CD14-positive monocyte (primary cell): ENCODE data around the gene CCNY. TPM values are rescaled to one million over a fixed set of nuclear protein-coding genes. Genes with fewer than 3 reads are reported as not detected.
A peak's percentile ranks its signal among the peaks of the same experiment; 100 is the strongest.

ENCODE experiments used
- DNase-seq, 3 donors: peaks; one replicate each; pipeline ENCODE4 v3.0.0-alpha.2; 2011 to 2022
- H2AFZ ChIP-seq: 2 replicates; pipeline ENCODE4 v1.6.0; 2012; ENCODE audit warnings: mild to moderate bottlenecking, low read depth, low read length, inconsistent platforms; ENCODE audit not compliant: insufficient read depth, poor library complexity, severe bottlenecking
- H3K27ac ChIP-seq, 2 donors: 1 replicate in 1 of 2; 2 replicates in 1 of 2; pipeline ENCODE4 v1.5.1; 2012 to 2013; ENCODE audit warnings: low read length in 2 of 2, control low read depth in 1 of 2, inconsistent platforms in 1 of 2, low read depth in 1 of 2, mild to moderate bottlenecking in 1 of 2
- H3K27me3 ChIP-seq, 2 donors: one replicate each; pipeline versions ENCODE4 v1.6.0 to v1.6.1; 2011 to 2013; ENCODE audit warnings: low read length in 2 of 2; ENCODE audit not compliant: control insufficient read depth in 2 of 2, insufficient read depth in 2 of 2
- H3K36me3 ChIP-seq, 2 donors: replicated peaks in 1 of 2; 1 replicate in 1 of 2; 2 replicates in 1 of 2; pipeline versions ENCODE4 v1.5.1 to v1.6.1; 2012 to 2013; ENCODE audit warnings: low read length in 2 of 2, control low read depth in 1 of 2, inconsistent platforms in 1 of 2, mild to moderate bottlenecking in 1 of 2; ENCODE audit not compliant: insufficient read depth in 2 of 2, control insufficient read depth in 1 of 2
- H3K4me1 ChIP-seq, 2 donors: 1 replicate in 1 of 2; 2 replicates in 1 of 2; pipeline versions ENCODE4 v1.5.1 to v1.6.1; 2012 to 2013; ENCODE audit warnings: low read length in 2 of 2, control low read depth in 1 of 2, inconsistent platforms in 1 of 2, mild to moderate bottlenecking in 1 of 2, moderate library complexity in 1 of 2; ENCODE audit not compliant: insufficient read depth in 2 of 2, control insufficient read depth in 1 of 2
- H3K4me2 ChIP-seq: replicated peaks from 2 replicates; pipeline ENCODE3; 2012; ENCODE audit warnings: low read length, moderate library complexity, mild to moderate bottlenecking; ENCODE audit not compliant: poor library complexity, severe bottlenecking; ENCODE audit errors: extremely low read depth
- H3K4me3 ChIP-seq, 3 experiments: fragments of 200-600 bp in 1 of 3; sonication (generic) in 1 of 3; replicated peaks in 1 of 3; 1 replicate in 2 of 3; 2 replicates in 1 of 3; pipeline ENCODE4 v1.5.1; 2011 to 2013; ENCODE audit warnings: low read length in 3 of 3, mild to moderate bottlenecking in 3 of 3, control low read depth in 2 of 3, low read depth in 2 of 3, inconsistent platforms in 1 of 3, moderate library complexity in 1 of 3
- H3K79me2 ChIP-seq: 2 replicates; pipeline ENCODE4 v1.6.0; 2012; ENCODE audit warnings: mild to moderate bottlenecking, control low read depth, inconsistent platforms, low read length, moderate library complexity; ENCODE audit not compliant: insufficient read depth
- H3K9ac ChIP-seq: 2 replicates; pipeline ENCODE4 v1.6.0; 2017; ENCODE audit warnings: low read length, mild to moderate bottlenecking; ENCODE audit not compliant: insufficient read depth, poor library complexity, severe bottlenecking
- H3K9me3 ChIP-seq, 2 donors: replicated peaks in 1 of 2; 1 replicate in 1 of 2; 2 replicates in 1 of 2; pipeline versions ENCODE4 v1.5.1 to v1.6.1; 2012 to 2013; ENCODE audit warnings: low read length in 2 of 2, control low read depth in 1 of 2; ENCODE audit not compliant: control insufficient read depth in 1 of 2, insufficient read depth in 1 of 2
- H4K20me1 ChIP-seq: 2 replicates; pipeline ENCODE4 v1.6.0; 2012; ENCODE audit warnings: mild to moderate bottlenecking, low read length, control low read depth, moderate library complexity; ENCODE audit not compliant: insufficient read depth
- H3K27ac Mint-ChIP-seq, 7 donors: one replicate each; pipeline ENCODE4 v1.8.0; 2020; ENCODE audit warnings: mild to moderate bottlenecking in 7 of 7, mixed read lengths in 7 of 7, moderate library complexity in 6 of 7, inconsistent platforms in 2 of 7
- H3K27me3 Mint-ChIP-seq, 3 donors: one replicate each; pipeline ENCODE4 v1.8.0; 2021 to 2022; ENCODE audit warnings: low read depth in 3 of 3, mild to moderate bottlenecking in 3 of 3, mixed read lengths in 3 of 3, moderate library complexity in 3 of 3, inconsistent platforms in 1 of 3
- H3K36me3 Mint-ChIP-seq, 2 donors: one replicate each; pipeline ENCODE4 v1.8.0; 2020; ENCODE audit warnings: mixed read lengths in 2 of 2, inconsistent platforms in 1 of 2, mild to moderate bottlenecking in 1 of 2
- H3K4me1 Mint-ChIP-seq: one replicate; pipeline ENCODE4 v1.8.0; 2020; ENCODE audit warnings: mild to moderate bottlenecking, mixed read lengths
- H3K4me3 Mint-ChIP-seq, 2 donors: one replicate each; pipeline ENCODE4 v1.8.0; 2020; ENCODE audit warnings: mild to moderate bottlenecking in 2 of 2, mixed read lengths in 2 of 2, moderate library complexity in 1 of 2
- H3K9me3 Mint-ChIP-seq, 7 donors: one replicate each; pipeline ENCODE4 v1.8.0; 2020 to 2022; ENCODE audit warnings: mixed read lengths in 7 of 7, mild to moderate bottlenecking in 6 of 7, moderate library complexity in 6 of 7, inconsistent platforms in 2 of 7
- CTCF ChIP-seq: fragments of 200-600 bp; IDR thresholded peaks from one replicate; pipeline ENCODE4 v1.8.0; 2022; ENCODE audit warnings: antibody characterized with exemption, mild to moderate bottlenecking
- WGBS: methylation state at CpG from one replicate; pipeline ENCODE4 v1.1.5; 2013; ENCODE audit warnings: missing lambda C conversion rate; ENCODE audit not compliant: insufficient coverage; 5-methylcytosine and 5-hydroxymethylcytosine counted together
- intact Hi-C, 2 donors: fragments of 100-400 bp; cut with micrococcal nuclease; formaldehyde crosslinking; loops; one replicate each; pipeline versions ENCODE4 v1.15.0 to v1.15.1; 2023
- polyA plus RNA-seq, 3 donors: library from polyadenylated mRNA; depleted of rRNA in 1 of 3; unstranded in 2 of 3; stranded (reverse) in 1 of 3; fragments of 300-500 nt in 2 of 3; fragments of >200 nt in 1 of 3; fragmentation: Illumina TruSeq in 2 of 3; gene quantifications; 1 replicate in 2 of 3; 2 replicates in 1 of 3; pipeline ENCODE4 v1.2.3, GENCODE V29; 2012 to 2021

CCNY gene
- polyA plus RNA-seq, 3 donors = 39.9 to 116 (median 64.8) TPM

DNA sequence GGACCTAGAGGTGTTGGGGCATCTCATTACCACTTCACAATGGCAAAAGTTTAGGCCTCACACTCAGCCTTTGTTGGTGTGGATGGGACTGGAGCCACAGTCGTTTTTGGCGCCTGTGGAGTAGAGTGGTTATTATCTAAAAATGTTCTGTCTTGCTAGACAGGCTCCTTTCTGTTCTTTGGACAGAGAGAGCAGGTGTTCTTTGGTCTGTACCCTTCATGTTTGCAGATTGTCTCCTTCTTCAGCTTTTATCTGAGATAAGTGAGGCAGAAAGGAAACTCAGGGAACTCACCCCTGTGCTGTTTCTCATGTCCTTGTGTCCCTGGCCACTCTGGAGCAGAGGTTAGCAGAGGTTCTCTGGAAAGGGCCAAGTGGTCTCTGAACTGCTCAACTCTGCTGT is 103.7 kb downstream of the CCNY start:
- H3K27me3 Mint-ChIP-seq = no peaks in the 10 kb centered on the region
- Histone ChIP-seq H2AFZ (no peak overlapping the region), H3K4me3 (no peak overlapping the region), H3K9me3 (peaks cover 31 to 40% of the 10 kb centered on the region in 2 donors), H3K4me1 (peaks cover 19 to 23% of the 10 kb centered on the region in 2 donors), H3K36me3 (peaks cover 0 to 30% of the 10 kb centered on the region in 2 donors), H3K4me2 (no peak overlapping the region), H3K27ac (no peak overlapping the region), H3K27me3 (no peaks in the 10 kb centered on the region), H4K20me1 (peaks cover 6% of the 10 kb centered on the region), H3K9ac (no peak overlapping the region), H3K79me2 (peaks cover 99% of the 10 kb centered on the region)
- intact Hi-C loops = no loop called here
- H3K36me3 Mint-ChIP-seq = peaks cover 29 to 39% of the 10 kb centered on the region in 2 donors
- H3K27ac Mint-ChIP-seq = peak overlapping the region in 1 of 7 donors; percentile 38
- no peak for TF ChIP-seq CTCF
- H3K4me1 Mint-ChIP-seq = peaks cover 47% of the 10 kb centered on the region
- peaks cover 27 to 54% (median 45%) of the 10 kb centered on the region in 7 donors for H3K9me3 Mint-ChIP-seq
- H3K4me3 Mint-ChIP-seq = no peak overlapping the region
- 100% methylated on average over 1 of the region's 2 CpGs for WGBS
- DNase-seq = no peak

GRCh38 chr10:35442028-35442427 is 105.7 kb downstream of the CCNY start:
- no peak for TF ChIP-seq CTCF
- Mint-ChIP-seq H3K4me1 (peaks cover 47% of the 10 kb centered on the region), H3K27ac (peak overlapping the region in 1 of 7 donors; percentile 67), H3K36me3 (peaks cover 32 to 40% of the 10 kb centered on the region in 2 donors), H3K27me3 (peaks cover 0 to 1% (median 0%) of the 10 kb centered on the region in 3 donors), H3K9me3 (peaks cover 34 to 60% (median 50%) of the 10 kb centered on the region in 7 donors), H3K4me3 (no peak overlapping the region)
- no peaks in the 10 kb centered on the region for H4K20me1 ChIP-seq
- H3K9me3 ChIP-seq = peaks cover 37 to 45% of the 10 kb centered on the region in 2 donors
- H3K79me2 ChIP-seq = peaks cover 99% of the 10 kb centered on the region
- H3K4me3 ChIP-seq = no peak overlapping the region
- intact Hi-C loops = no loop called here
- H3K27ac ChIP-seq = no peak overlapping the region
- DNase-seq = no peak
- H3K9ac ChIP-seq = no peak overlapping the region
- H3K27me3 ChIP-seq = no peaks in the 10 kb centered on the region
- no peak overlapping the region for H2AFZ ChIP-seq
- peaks cover 16 to 18% of the 10 kb centered on the region in 2 donors for H3K4me1 ChIP-seq
- 100% methylated on average over 1 of the region's 1 CpG for WGBS
- H3K4me2 ChIP-seq = no peak overlapping the region
- H3K36me3 ChIP-seq = peaks cover 0 to 33% of the 10 kb centered on the region in 2 donors
